Hepatocyte (in vitro differentiated cells): ENCODE results near the gene CDK10. TPM values are rescaled to one million over a fixed set of nuclear protein-coding genes. Genes with fewer than 3 reads are reported as not detected.
A peak's percentile ranks its signal among the peaks of the same experiment; 100 is the strongest.

ENCODE experiments used
- DNase-seq: peaks from one replicate; pipeline ENCODE4 v3.0.0-alpha.2; 2016; ENCODE audit warnings: low spot score
- H2AFZ ChIP-seq: fragments of 200-600 bp; sonication (generic); 2 replicates; pipeline ENCODE4 v1.6.0; 2016; ENCODE audit warnings: antibody characterized with exemption, mild to moderate bottlenecking
- H3K27ac ChIP-seq: fragments of 200-600 bp; sonication (generic); 2 replicates; pipeline ENCODE4 v1.5.1; 2016; ENCODE audit warnings: mild to moderate bottlenecking
- H3K27me3 ChIP-seq: fragments of 200-600 bp; sonication (generic); 2 replicates; pipeline ENCODE4 v1.6.1; 2016
- H3K36me3 ChIP-seq: fragments of 200-600 bp; sonication (generic); replicated peaks from 2 replicates; pipeline ENCODE4 v1.5.1; 2016; ENCODE audit warnings: low read depth; ENCODE audit not compliant: insufficient read depth
- H3K4me1 ChIP-seq: fragments of 200-600 bp; sonication (generic); 2 replicates; pipeline ENCODE4 v1.5.1; 2016; ENCODE audit warnings: mild to moderate bottlenecking, moderate library complexity; ENCODE audit not compliant: insufficient read depth
- H3K4me2 ChIP-seq: fragments of 200-600 bp; sonication (generic); 2 replicates; pipeline ENCODE4 v1.6.0; 2016
- H3K4me3 ChIP-seq: fragments of 200-600 bp; sonication (generic); 2 replicates; pipeline ENCODE4 v1.5.1; 2016; ENCODE audit warnings: mild to moderate bottlenecking
- H3K79me2 ChIP-seq: fragments of 200-600 bp; sonication (generic); 2 replicates; pipeline ENCODE4 v1.6.0; 2017; ENCODE audit warnings: mild to moderate bottlenecking
- H3K9me2 ChIP-seq: fragments of 200-600 bp; sonication (generic); replicated peaks from 2 replicates; pipeline ENCODE4 v1.6.0; 2017; ENCODE audit warnings: mild to moderate bottlenecking; ENCODE audit not compliant: insufficient read depth
- H3K9me3 ChIP-seq: fragments of 200-600 bp; sonication (generic); 2 replicates; pipeline ENCODE4 v1.5.1; 2016; ENCODE audit warnings: low read depth, mild to moderate bottlenecking
- H4K20me1 ChIP-seq: fragments of 200-600 bp; sonication (generic); 2 replicates; pipeline ENCODE4 v1.6.0; 2016; ENCODE audit warnings: mild to moderate bottlenecking; ENCODE audit not compliant: insufficient read depth, poor library complexity, severe bottlenecking
- EZH2 ChIP-seq: fragments of 200-600 bp; sonication (generic); IDR thresholded peaks from 2 replicates; pipeline ENCODE4 v1.6.1; 2016; ENCODE audit warnings: antibody characterized with exemption, mild to moderate bottlenecking, borderline replicate concordance
- EZH2phosphoT487 ChIP-seq: fragments of 200-600 bp; sonication (generic); IDR thresholded peaks from one replicate; pipeline ENCODE4 v1.6.1; 2018; ENCODE audit warnings: antibody characterized with exemption, mild to moderate bottlenecking, low read depth, moderate library complexity; ENCODE audit not compliant: unreplicated experiment, severe bottlenecking
- WGBS: methylation state at CpG from one replicate; pipeline ENCODE4 v1.1.6; 2016; ENCODE audit warnings: low lambda C conversion rate; ENCODE audit errors: missing lambda C conversion rate; 5-methylcytosine and 5-hydroxymethylcytosine counted together
- polyA plus RNA-seq: library from polyadenylated mRNA; unstranded; fragments of >200 nt; fragmentation: Nextera tagmentation; extraction: Ambion mirVana; gene quantifications from 2 replicates; pipeline ENCODE4 v1.2.1, GENCODE V29; 2016
- total RNA-seq: library from RNA; depleted of rRNA; stranded (reverse); fragments of >200 nt; gene quantifications from 2 replicates; pipeline ENCODE4 v1.2.3, GENCODE V29; 2014
- TF ChIP-seq, protein P1 (sequence below): fragments of 200-600 bp; sonication (generic); IDR thresholded peaks from 2 replicates; pipeline ENCODE4 v1.5.1; 2016; ENCODE audit warnings: antibody characterized with exemption, mild to moderate bottlenecking; ENCODE audit not compliant: poor library complexity

CDK10 gene
- total and polyA plus RNA-seq, 2 experiments from 2014 or later, result 70.4 to 155 TPM

DNA sequence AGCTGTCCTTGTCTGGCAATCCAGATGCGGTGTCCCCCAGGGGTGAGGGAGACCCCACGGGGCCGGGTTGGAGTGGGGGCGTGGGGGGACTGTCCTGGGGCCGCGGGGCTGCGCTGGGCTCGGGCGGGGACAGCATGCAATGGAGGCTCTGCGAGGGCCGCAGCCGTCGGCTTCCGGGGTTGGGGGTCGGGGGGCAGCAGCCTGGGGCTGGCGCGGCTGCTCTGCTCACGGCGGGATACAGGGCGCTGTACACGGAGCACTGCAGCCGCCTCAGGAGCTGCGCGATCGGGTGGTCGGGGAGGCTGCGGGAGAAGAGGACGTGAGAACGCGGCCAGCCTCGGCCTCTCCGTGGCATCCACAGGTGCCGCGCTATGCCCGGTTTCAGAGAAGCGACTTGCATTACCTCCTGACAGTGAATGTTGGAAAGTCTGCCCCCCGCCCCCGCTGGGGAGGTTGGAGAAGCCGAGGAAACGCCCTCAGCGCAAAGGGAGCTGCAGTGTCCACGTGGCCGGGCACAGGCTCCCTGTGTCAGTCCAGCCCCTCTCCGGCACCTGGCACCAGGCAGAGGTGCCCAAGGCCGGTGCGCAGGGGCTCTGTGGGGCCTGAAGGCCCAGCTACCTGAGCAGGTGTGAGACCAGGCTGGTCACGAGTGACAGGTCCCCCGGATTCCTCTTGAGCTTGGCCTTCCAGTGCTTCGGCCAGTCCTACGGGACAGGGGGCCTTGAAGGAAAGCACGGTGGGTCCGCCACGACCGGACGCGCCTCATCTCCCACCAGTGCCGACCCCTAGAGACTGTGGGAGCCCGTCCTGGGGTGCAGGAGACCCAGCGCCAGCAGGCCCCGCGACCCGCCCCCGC is 24.4 kb downstream of the CDK10 start:
- Histone ChIP-seq H3K4me3 (no peak overlapping the region), H4K20me1 (no peaks in the 10 kb centered on the region), H3K27ac (no peak overlapping the region), H3K27me3 (no peaks in the 10 kb centered on the region), H3K9me2 (no peaks in the 10 kb centered on the region), H3K79me2 (no peaks in the 10 kb centered on the region), H3K36me3 (no peaks in the 10 kb centered on the region), H2AFZ (no peak overlapping the region), H3K9me3 (no peaks in the 10 kb centered on the region), H3K4me1 (peaks cover 4% of the 10 kb centered on the region), H3K4me2 (no peak overlapping the region)
- no peak for DNase-seq
- WGBS, result 95% methylated on average over 38 of the region's 63 CpGs
- TF ChIP-seq EZH2phosphoT487, result no peak
- TF ChIP-seq, protein P1, sequence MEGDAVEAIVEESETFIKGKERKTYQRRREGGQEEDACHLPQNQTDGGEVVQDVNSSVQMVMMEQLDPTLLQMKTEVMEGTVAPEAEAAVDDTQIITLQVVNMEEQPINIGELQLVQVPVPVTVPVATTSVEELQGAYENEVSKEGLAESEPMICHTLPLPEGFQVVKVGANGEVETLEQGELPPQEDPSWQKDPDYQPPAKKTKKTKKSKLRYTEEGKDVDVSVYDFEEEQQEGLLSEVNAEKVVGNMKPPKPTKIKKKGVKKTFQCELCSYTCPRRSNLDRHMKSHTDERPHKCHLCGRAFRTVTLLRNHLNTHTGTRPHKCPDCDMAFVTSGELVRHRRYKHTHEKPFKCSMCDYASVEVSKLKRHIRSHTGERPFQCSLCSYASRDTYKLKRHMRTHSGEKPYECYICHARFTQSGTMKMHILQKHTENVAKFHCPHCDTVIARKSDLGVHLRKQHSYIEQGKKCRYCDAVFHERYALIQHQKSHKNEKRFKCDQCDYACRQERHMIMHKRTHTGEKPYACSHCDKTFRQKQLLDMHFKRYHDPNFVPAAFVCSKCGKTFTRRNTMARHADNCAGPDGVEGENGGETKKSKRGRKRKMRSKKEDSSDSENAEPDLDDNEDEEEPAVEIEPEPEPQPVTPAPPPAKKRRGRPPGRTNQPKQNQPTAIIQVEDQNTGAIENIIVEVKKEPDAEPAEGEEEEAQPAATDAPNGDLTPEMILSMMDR, result no peak
- no peak for TF ChIP-seq EZH2

- Histone ChIP-seq H3K27me3 (no peaks in the 10 kb centered on the region), H3K9me2 (no peaks in the 10 kb centered on the region), H3K4me3 (peak overlapping the region; percentile 23), H2AFZ (peak overlapping the region; percentile 35), H4K20me1 (no peaks in the 10 kb centered on the region), H3K27ac (no peak overlapping the region), H3K4me1 (peaks cover 4% of the 10 kb centered on the region), H3K79me2 (no peaks in the 10 kb centered on the region), H3K9me3 (no peaks in the 10 kb centered on the region), H3K36me3 (no peaks in the 10 kb centered on the region), H3K4me2 (peak overlapping the region; percentile 90)
- DNase-seq, result peak; percentile 70
- TF ChIP-seq EZH2, result no peak
- TF ChIP-seq, protein P1, result no peak
- no peak for TF ChIP-seq EZH2phosphoT487
- 15% methylated on average over 34 of the region's 48 CpGs for WGBS
Observed at GRCh38 chr16:89711601-89712273, 25.2 kb downstream of the CDK10 start.

DNA sequence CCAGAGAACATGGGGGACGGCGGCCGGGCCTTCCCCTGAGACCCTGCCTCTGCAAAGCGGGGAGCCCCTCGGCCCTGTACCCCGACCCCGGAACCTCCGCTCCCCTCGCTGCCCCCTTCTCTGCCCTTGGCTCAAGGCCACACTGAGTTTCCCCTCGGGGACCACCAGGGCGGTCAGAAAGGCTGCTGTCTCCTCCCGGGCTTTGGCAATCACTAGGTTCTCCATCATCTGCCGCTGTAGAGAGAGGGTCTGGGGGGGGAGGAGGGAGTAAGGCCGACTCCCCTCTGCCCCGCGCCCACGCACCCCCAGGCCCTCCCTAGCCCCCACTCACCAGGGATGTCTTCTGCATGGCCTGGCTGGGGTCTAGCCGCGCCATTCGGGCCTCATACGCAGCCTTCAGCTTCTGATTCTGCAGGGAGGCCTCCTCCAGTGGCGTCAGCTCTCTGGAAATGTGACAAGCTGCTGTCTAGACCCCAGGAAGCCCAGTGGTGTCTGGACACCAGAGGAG is 25.8 kb downstream of the CDK10 start:
- WGBS, result 26% methylated on average over 12 of the region's 22 CpGs
- Histone ChIP-seq H3K36me3 (no peaks in the 10 kb centered on the region), H2AFZ (peak overlapping the region; percentile 35), H3K79me2 (no peaks in the 10 kb centered on the region), H4K20me1 (no peaks in the 10 kb centered on the region), H3K9me3 (no peaks in the 10 kb centered on the region), H3K27me3 (no peaks in the 10 kb centered on the region), H3K9me2 (no peaks in the 10 kb centered on the region), H3K27ac (no peak overlapping the region), H3K4me3 (peak overlapping the region; percentile 23), H3K4me1 (peaks cover 4% of the 10 kb centered on the region), H3K4me2 (peak overlapping the region; percentile 90)
- TF ChIP-seq EZH2, result no peak
- TF ChIP-seq, protein P1, result no peak
- no peak for TF ChIP-seq EZH2phosphoT487
- DNase-seq, result peak; percentile 17
